CD4-positive, alpha-beta T cell treated with Interleukin-10 for 1 hour (primary cell): Measurements from ENCODE around the gene PXDN.

Experiments
- DNase-seq: peaks from one replicate; pipeline ENCODE4 v3.0.0-alpha.2; 2020

The PXDN gene

GRCh38 chr2:1660656-1661640, 83.4 kb downstream of the PXDN start:
- DNase-seq = no peak

GRCh38 chr2:1659951-1660565, 84.3 kb downstream of the PXDN start:
- DNase-seq = no peak

- no peak for DNase-seq
Measured at GRCh38 chr2:1658394-1659151, 85.7 kb downstream of the PXDN start.

GRCh38 chr2:1656961-1657841, 87.1 kb downstream of the PXDN start:
- no peak for DNase-seq

GRCh38 chr2:1656326-1656960, 87.9 kb downstream of the PXDN start:
- no peak for DNase-seq

GRCh38 chr2:1655461-1655860, 88.9 kb downstream of the PXDN start:
- DNase-seq = no peak

DNA sequence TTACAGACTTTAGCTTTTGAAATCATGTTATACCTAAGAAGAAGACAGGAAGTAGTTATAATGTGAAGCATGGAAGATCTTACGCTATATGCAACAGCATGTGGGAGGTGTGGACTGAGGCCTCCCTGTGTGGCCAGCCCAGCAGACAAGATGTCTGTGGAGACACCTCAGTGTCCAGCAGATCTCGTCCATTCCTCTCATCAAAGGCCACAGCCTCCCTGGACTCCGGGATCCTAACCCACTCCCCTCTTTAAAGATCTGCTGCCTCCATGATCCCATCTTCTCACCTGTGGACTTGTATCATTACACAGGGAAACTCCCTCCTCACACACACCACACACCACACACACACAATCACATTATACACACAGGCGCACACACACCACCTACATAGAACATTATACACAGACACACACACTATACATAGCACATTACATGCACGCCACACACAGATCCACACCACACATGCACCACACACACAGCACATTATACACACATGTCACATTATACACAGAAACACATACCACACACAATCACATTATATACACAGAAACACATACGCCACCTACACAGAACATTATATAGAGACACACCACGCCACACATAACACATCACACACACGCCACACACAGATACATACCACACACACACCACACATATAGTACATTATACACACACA, 89.5 kb downstream of the PXDN start:
- DNase-seq = no peak

DNA sequence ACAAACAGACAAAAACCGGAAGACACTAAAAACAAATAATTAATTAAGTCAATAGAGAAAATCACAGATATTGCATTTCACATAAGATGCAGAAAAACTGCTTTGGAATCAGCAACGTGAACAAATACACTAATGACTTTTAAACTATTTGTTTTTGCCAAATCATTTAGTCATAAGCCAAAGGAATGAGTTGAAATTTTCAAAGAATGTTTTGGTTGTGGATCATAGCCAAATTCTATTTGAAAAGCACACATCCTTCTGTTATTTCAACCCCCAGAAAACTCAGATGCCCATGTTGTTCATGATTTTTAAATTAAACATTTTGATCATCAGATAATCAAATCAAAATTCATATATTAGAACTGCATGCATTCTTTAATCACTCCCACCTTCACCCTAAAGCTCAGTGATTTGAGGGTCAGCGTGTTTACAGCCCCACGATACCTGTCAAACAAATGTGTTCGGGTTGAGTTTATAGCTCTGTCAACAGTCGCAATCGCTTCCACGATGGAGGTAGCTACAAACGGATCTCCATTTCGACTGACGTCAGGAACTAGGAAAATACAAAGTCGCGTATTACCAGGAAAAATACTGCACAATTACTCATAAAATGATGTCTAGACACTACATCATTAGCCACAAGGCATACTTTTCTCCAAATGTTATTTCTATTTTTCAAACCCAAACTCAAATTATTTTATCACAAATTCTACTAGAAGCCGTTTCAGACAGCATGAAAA, 90.2 kb downstream of the PXDN start:
- no peak for DNase-seq

- no peak for DNase-seq
Measured at GRCh38 chr2:1652034-1652790, 92.1 kb downstream of the PXDN start.

DNA sequence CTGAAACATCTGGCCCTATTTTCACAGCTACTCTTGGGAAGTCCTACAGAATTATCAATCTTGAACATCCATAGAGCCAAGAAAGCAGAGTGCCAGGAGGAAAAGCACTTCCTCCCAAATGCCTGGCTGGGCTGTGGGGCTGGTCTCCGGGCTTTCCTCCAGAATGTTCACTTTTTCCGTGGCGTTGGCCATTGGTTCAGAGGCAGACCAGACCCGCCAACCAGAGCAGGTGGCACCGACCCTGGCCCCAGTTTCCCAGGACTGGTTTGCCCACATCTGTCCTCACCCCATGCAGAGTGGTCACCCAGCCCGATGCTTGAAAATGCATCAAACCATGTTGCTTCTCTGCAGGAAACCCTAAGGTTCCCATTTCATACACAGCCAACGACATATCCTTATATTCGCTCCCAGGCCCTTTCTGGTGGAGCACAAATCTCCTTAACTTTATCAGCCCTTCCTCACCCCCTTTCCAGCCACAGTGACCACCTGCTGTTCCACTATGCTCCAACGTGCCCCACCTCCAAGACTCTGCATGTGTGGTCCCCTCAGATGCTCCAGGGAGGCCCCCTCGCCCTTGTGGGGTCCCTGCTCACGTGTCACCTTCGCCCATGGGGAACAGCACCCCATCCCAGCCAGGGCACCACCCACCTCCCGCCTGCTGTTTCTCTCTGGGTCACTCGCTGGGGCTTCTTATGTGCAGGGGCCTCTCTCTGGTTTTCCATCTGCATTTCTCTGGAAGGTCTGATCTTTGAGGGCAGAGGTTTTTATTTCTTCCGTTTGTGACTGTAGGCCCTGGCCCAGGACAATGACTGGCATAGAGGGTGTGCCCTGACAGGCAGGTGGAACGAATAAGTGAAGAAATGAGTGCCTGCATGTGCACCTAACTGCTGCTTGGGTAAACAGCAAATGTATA, 92.9 kb downstream of the PXDN start:
- DNase-seq = no peak

- DNase-seq = no peak
Measured at GRCh38 chr2:1650085-1650872, 94.0 kb downstream of the PXDN start.

- DNase-seq = no peak
Measured at GRCh38 chr2:1649103-1650084, 94.9 kb downstream of the PXDN start.

- no peak for DNase-seq
Measured at GRCh38 chr2:1648241-1649102, 95.8 kb downstream of the PXDN start.

DNA sequence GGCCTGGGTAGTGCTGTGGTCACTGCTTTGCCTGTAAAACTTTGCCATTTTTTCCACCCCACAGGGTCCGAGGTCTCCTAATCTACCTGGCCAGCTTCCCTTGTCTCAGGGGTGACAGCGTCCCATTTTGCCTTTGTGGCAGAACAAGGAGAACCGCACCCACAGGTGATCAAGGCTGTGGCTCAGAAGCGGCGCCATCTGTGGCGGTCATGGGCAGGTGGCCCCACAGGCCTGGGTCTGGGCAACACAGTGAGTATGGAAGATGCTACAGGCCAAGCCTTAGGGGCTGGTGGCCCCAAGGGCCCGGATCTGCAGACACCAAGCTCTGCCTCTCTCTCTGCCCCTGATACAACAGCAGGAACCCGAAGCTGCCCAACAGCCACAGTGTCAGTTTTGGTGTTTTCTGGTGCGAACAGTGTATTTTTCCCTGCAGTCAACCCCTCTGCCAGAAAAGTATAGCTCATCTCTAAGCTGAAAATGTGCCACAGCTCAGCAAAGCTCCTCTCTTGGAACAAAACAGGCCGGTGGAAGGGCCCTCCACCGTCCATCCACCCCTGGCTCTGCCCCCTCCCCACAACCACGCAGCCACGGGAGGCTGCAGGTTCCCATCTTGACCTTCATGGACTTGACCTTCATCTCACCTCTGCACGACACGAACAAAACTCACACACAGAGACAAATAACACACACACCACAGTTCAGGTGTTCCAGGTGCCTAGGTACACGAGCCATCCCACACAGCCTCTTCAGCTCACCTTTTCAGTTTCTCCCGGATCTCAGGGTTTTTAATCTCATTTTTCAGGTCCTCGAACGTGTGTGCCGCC, 96.7 kb downstream of the PXDN start:
- no peak for DNase-seq
